HG03196 (cell line): ENCODE data around the gene THSD4.

Source experiments
- ATAC-seq: cut with Tn5 transposase; IDR thresholded peaks from one replicate; pipeline ENCODE4 v1.9.1; 2021; ENCODE audit not compliant: unreplicated experiment

Gene THSD4

GRCh38 chr15:71280206-71280605 is 164.9 kb downstream of the THSD4 start:
- ATAC-seq, result no peak

GRCh38 chr15:71281256-71281655 is 166.0 kb downstream of the THSD4 start:
- no peak for ATAC-seq

GRCh38 chr15:71282076-71282475 is 166.8 kb downstream of the THSD4 start:
- ATAC-seq, result no peak

- no peak for ATAC-seq
Measured at GRCh38 chr15:71288348-71288955, 173.2 kb downstream of the THSD4 start.

- no peak for ATAC-seq
Measured at GRCh38 chr15:71290002-71290401, 174.7 kb downstream of the THSD4 start.

- no peak for ATAC-seq
Measured at GRCh38 chr15:71290881-71291635, 175.8 kb downstream of the THSD4 start.

- ATAC-seq, result no peak
Measured at GRCh38 chr15:71291723-71292122, 176.5 kb downstream of the THSD4 start.

- no peak for ATAC-seq
Measured at GRCh38 chr15:71293723-71294122, 178.5 kb downstream of the THSD4 start.

- ATAC-seq, result no peak
Measured at GRCh38 chr15:71294251-71294910, 179.1 kb downstream of the THSD4 start.

- ATAC-seq, result no peak
Measured at GRCh38 chr15:71294911-71295602, 179.8 kb downstream of the THSD4 start.

GRCh38 chr15:71295603-71296314 is 180.5 kb downstream of the THSD4 start:
- no peak for ATAC-seq

GRCh38 chr15:71296315-71296679 is 181.0 kb downstream of the THSD4 start:
- ATAC-seq, result no peak

GRCh38 chr15:71301958-71302621 is 186.8 kb downstream of the THSD4 start:
- ATAC-seq, result no peak

- no peak for ATAC-seq
Measured at GRCh38 chr15:71302861-71303410, 187.7 kb downstream of the THSD4 start.

- ATAC-seq, result no peak
Measured at GRCh38 chr15:71303977-71304376, 188.7 kb downstream of the THSD4 start.

GRCh38 chr15:71304681-71305080 is 189.4 kb downstream of the THSD4 start:
- ATAC-seq, result no peak

GRCh38 chr15:71306538-71306937 is 191.3 kb downstream of the THSD4 start:
- ATAC-seq, result no peak

- ATAC-seq, result no peak
Measured at GRCh38 chr15:71312194-71312708, 197.0 kb downstream of the THSD4 start.

- ATAC-seq, result no peak
Measured at GRCh38 chr15:71312731-71313460, 197.6 kb downstream of the THSD4 start.
